LNCAP (cell line): Measurements from ENCODE around the gene TCF7L1.

Source experiments
- TF ChIP-seq, protein P1 (sequence below): fragments of 450-650 bp; IDR thresholded peaks from 2 replicates; pipeline ENCODE4 v1.5.1; 2017; ENCODE audit warnings: mild to moderate bottlenecking

The TCF7L1 gene

DNA sequence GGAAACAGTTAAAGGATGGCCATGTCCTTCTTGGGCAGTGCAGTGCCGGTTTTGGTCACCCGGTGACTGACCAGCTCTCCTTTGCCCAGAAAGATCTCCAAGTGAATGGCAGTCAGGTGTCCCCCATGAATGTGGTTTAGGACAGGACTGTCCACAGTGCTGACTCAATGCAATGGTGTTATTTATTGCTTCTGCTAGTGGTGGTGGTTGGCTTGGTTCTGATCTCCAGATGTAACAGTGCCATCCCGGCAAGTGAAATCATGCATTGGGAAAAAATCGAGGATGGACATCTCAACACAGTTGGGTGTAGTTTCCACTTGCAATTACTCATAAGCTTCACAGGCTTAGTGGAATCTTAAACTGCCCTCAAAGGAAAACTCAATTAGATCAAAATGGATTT is 112.7 kb downstream of the TCF7L1 start:
- TF ChIP-seq, protein P1, sequence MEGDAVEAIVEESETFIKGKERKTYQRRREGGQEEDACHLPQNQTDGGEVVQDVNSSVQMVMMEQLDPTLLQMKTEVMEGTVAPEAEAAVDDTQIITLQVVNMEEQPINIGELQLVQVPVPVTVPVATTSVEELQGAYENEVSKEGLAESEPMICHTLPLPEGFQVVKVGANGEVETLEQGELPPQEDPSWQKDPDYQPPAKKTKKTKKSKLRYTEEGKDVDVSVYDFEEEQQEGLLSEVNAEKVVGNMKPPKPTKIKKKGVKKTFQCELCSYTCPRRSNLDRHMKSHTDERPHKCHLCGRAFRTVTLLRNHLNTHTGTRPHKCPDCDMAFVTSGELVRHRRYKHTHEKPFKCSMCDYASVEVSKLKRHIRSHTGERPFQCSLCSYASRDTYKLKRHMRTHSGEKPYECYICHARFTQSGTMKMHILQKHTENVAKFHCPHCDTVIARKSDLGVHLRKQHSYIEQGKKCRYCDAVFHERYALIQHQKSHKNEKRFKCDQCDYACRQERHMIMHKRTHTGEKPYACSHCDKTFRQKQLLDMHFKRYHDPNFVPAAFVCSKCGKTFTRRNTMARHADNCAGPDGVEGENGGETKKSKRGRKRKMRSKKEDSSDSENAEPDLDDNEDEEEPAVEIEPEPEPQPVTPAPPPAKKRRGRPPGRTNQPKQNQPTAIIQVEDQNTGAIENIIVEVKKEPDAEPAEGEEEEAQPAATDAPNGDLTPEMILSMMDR = no peak

DNA sequence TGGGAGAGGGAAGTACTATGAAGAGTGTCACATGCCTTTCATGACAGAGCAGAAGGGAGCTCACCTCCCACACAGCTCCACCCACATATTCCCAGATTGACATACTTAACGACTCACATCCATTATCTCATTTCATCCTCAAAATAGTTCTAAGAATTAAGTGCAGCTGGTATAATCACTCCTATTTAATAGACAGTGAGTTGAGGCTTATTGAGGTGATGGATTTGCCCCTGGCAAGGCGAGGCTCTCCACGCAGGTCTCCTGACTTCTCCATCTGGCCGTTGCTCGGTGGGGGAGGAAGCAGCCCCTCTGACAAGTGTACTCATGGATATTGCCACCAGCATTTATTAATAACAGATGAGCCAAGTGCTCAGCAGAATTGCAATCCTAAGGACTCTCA is 113.2 kb downstream of the TCF7L1 start:
- TF ChIP-seq, protein P1 = no peak

DNA sequence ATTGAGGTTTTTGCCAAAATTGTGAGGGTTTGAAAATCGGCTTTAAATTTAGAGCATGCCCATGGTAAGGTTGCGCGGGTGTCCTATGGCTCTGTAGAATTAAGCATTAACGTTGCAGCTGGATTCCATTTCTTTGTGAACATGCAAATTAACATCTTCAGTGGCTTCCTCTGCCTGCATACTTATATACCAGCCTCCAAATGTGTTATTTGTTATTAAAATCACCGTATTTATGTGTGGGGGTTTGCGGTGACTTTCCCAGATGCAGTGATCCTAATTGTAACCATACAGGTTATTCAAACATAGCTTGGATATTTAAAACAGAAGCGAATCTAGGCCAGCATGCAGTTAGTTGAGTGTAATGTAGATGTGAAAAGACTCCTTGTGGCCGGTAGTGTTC is 114.4 kb downstream of the TCF7L1 start:
- TF ChIP-seq, protein P1 = no peak

DNA sequence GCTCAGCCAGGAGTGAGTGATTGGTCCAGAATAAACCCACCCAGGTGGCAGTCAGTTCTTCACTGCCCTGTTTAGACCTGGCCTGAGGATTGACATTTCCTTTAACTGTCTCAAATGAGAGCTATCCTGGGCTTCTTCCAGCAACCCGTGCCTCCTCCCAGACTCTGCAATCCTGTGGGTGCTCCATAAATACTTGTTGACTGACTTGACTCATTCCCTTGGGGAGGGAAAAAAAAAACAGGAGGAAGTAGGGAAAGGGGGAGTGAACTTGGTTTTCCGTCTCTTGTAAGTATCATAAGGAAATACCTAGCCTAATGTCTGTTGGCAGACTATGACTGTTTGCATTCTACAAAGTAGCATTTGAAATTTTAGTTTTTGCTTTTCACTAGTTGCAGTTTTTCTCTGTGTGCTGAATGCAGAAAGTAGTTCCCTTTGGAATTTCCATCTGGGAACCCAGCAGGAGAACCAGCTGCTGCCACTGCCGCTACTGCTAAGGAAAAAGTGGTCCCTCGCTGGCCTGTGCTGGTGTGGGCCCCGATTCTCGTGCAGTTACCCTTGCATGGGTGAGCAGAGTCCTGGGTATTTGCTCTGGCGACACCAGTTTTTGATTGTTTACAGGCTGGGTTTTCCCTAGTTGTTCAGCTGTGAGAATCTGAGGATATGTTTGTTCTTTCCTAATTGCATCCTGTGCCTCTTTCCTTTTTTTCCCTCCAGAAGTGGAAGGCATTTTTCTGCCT is 115.7 kb downstream of the TCF7L1 start:
- TF ChIP-seq, protein P1 = no peak

DNA sequence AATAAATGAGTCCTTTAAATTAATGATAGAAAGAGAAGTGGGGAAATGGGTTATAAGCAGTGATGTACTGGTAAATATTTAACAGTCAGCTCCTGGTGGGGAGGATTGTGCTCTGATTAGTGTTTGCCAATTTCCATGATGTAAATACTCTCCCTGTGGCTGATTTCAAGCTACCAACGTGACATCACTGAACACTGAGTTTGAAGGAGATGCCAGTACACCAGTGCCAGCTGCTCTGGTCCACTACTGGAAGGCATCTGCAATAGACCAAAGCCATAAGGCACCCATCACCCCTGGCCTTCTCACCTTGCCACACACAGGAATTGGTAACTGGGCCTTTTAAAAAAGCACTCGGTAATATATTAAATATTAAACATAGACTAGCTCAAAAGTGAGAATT is 116.9 kb downstream of the TCF7L1 start:
- TF ChIP-seq, protein P1 = no peak

DNA sequence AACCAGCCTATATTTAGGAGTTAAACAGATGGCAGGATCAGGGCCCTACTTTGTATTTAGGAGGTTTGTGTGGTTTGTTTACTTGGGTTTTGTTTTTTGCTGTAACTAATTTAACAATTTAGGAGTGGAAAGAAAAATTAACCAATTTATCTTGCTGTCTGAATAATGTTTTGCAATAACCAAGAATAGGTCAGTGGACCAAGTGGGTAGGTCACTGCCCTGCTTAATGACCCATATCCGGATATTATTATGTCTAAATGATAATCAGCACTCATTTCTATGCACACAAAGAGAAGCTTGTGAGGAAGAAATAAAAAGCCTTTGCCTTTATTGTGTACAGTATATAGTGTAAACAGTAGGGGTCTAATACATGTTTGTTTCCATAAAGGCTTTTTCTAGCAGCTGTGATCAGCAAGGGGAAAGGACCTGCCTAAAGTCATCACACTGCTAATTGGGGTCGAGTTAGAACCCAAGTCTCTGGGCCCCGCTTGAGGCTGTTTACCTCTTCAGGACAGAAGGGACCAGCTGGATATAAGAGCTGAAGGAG is 118.0 kb downstream of the TCF7L1 start:
- TF ChIP-seq, protein P1 = no peak

DNA sequence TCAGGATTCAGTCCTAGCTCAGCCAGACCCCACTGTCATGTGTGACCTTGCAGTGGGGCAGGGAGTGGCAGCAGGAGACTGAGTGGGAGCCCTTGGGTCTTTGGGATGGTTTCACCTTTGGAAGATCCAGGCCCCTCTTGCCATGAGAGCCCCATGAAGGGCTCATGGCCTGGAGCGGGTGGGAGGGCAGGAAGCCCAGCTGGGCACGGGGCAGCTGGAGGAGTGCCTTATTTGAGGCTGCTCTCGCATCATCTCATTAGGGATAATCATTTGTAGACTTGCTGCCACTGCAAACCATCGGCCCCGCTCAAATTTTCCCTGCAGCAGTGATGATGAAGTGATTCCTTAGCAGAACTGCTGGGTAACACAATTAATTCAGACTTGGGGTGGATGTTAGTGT is 120.7 kb downstream of the TCF7L1 start:
- TF ChIP-seq, protein P1 = no peak
